Measurements from ENCODE around the gene C19orf38.

DNA sequence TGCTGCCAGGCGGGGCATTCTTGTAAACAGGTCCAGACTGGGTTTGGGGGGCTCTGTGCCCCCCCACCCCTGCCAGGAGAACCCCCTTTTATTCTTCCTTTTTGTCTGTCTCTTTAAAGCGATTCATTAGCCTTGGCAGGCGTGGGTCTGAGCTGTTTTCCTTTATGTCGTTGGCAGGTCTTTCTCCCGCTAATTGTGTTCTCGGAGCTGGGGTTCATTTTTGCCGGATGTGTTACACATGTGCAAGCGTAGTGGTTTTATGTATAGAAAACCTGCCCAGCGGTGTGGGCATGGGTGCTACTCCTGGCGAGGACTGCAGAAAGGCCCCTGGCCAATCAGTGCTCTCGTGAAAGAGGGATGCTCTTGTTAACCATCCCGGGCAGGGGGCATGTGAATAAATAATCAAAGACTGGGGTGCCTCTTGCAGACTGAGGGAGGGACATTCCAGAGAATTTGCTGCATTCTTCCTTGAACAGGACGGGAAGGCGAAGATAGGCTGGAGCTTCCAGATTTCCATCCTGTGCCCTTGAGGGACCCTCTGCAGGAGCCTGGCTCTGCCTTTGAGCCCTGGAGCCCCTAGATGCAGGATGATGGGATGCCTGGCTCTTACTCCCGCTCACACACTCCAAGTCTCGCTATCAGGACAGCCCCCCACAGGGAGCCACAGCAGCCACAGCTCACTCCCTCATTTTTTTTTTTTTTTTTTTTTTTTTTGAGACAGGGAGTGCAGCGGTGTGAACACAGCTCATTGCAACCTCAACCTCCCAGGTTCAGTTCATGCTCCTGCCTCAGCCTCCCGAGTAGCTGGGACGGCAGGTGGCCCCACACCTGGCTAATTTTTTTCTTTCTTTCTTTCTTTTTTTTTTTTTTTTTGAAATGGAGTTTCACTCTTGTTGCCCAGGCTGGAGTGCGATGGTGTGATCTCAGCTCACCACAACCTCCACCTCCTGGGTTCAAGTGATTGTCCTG lies 37.3 kb downstream of the C19orf38 start:
- no peak for TF ChIP-seq CTCF (IDR thresholded peaks at IDR 0.05; ENCODE audit: borderline replicate concordance, extremely low read depth, low read length, poor library complexity, severe bottlenecking)
- no peak for TF ChIP-seq EZH2 (IDR thresholded peaks at IDR 0.05; ENCODE audit: borderline replicate concordance, low read depth, low read length, severe bottlenecking)
